ENCODE measurements around the gene LRCOL1.

LRCOL1 gene

GRCh38 chr12:132604151-132604618, 6.2 kb downstream of the LRCOL1 start:
- Histone ChIP-seq H3K9me2 (replicated peaks; ENCODE audit: low read depth, low read length) (no peaks in the 10 kb centered on the region), H2AFZ (ENCODE audit: low read length) (no peak overlapping the region), H4K20me1 (ENCODE audit: insufficient read depth, low read length, poor library complexity, severe bottlenecking) (no peaks in the 10 kb centered on the region), H3K9ac (ENCODE audit: low read depth, low read length, poor library complexity, severe bottlenecking) (no peak overlapping the region), H3K27me3 (ENCODE audit: insufficient read depth, low read length, poor library complexity, severe bottlenecking) (no peaks in the 10 kb centered on the region), H3F3A (ENCODE audit: low read depth) (no peaks in the 10 kb centered on the region), H3K4me2 (ENCODE audit: low read depth, low read length, poor library complexity, severe bottlenecking) (no peak overlapping the region), H3K79me2 (ENCODE audit: insufficient read depth, low read length) (no peaks in the 10 kb centered on the region), H3K4me3 (ENCODE audit: low read length, poor library complexity, severe bottlenecking) (no peak overlapping the region), H3K9me3 (ENCODE audit: insufficient read depth, low read depth, low read length) (no peaks in the 10 kb centered on the region), H3K4me1 (ENCODE audit: insufficient read depth, low read length, poor library complexity, severe bottlenecking) (peaks cover 6% of the 10 kb centered on the region), H3K36me3 (ENCODE audit: insufficient read depth, low read length) (no peaks in the 10 kb centered on the region)
- no peak for TF ChIP-seq CTCF (conservative IDR thresholded peaks at IDR 0.05; ENCODE audit: low read length)
- TF ChIP-seq EZH2phosphoT487 (IDR thresholded peaks at IDR 0.05; ENCODE audit: borderline replicate concordance), result no peak

- Histone ChIP-seq H3K9me3 (ENCODE audit: insufficient read depth, low read depth, low read length) (no peaks in the 10 kb centered on the region), H4K20me1 (ENCODE audit: insufficient read depth, low read length, poor library complexity, severe bottlenecking) (no peaks in the 10 kb centered on the region), H3K79me2 (ENCODE audit: insufficient read depth, low read length) (no peaks in the 10 kb centered on the region), H3K9ac (ENCODE audit: low read depth, low read length, poor library complexity, severe bottlenecking) (no peak overlapping the region), H3K4me2 (ENCODE audit: low read depth, low read length, poor library complexity, severe bottlenecking) (no peak overlapping the region), H3F3A (ENCODE audit: low read depth) (no peaks in the 10 kb centered on the region), H3K4me3 (ENCODE audit: low read length, poor library complexity, severe bottlenecking) (no peak overlapping the region), H3K36me3 (ENCODE audit: insufficient read depth, low read length) (no peaks in the 10 kb centered on the region), H3K27me3 (ENCODE audit: insufficient read depth, low read length, poor library complexity, severe bottlenecking) (no peaks in the 10 kb centered on the region), H2AFZ (ENCODE audit: low read length) (no peak overlapping the region), H3K9me2 (replicated peaks; ENCODE audit: low read depth, low read length) (no peaks in the 10 kb centered on the region), H3K4me1 (ENCODE audit: insufficient read depth, low read length, poor library complexity, severe bottlenecking) (peaks cover 10% of the 10 kb centered on the region)
- TF ChIP-seq CTCF (conservative IDR thresholded peaks at IDR 0.05; ENCODE audit: low read length), result no peak
- no peak for TF ChIP-seq EZH2phosphoT487 (IDR thresholded peaks at IDR 0.05; ENCODE audit: borderline replicate concordance)
Observed at GRCh38 chr12:132603240-132604150, 6.9 kb downstream of the LRCOL1 start.

GRCh38 chr12:132602572-132603239, 7.7 kb downstream of the LRCOL1 start:
- no peaks in the 10 kb centered on the region for H3K9me3 ChIP-seq (ENCODE audit: insufficient read depth, low read depth, low read length)
- H3K4me3 ChIP-seq (ENCODE audit: low read length, poor library complexity, severe bottlenecking), result no peak overlapping the region
- no peak overlapping the region for H2AFZ ChIP-seq (ENCODE audit: low read length)
- H3K36me3 ChIP-seq (ENCODE audit: insufficient read depth, low read length), result no peaks in the 10 kb centered on the region
- TF ChIP-seq EZH2phosphoT487 (IDR thresholded peaks at IDR 0.05; ENCODE audit: borderline replicate concordance) (no peak), CTCF (conservative IDR thresholded peaks at IDR 0.05; ENCODE audit: low read length) (no peak)
- no peaks in the 10 kb centered on the region for H3K9me2 ChIP-seq (replicated peaks; ENCODE audit: low read depth, low read length)
- H3K9ac ChIP-seq (ENCODE audit: low read depth, low read length, poor library complexity, severe bottlenecking), result no peak overlapping the region
- H3K4me2 ChIP-seq (ENCODE audit: low read depth, low read length, poor library complexity, severe bottlenecking), result no peak overlapping the region
- no peaks in the 10 kb centered on the region for H3F3A ChIP-seq (ENCODE audit: low read depth)
- peaks cover 11% of the 10 kb centered on the region for H3K4me1 ChIP-seq (ENCODE audit: insufficient read depth, low read length, poor library complexity, severe bottlenecking)
- H3K79me2 ChIP-seq (ENCODE audit: insufficient read depth, low read length), result no peaks in the 10 kb centered on the region
- no peaks in the 10 kb centered on the region for H4K20me1 ChIP-seq (ENCODE audit: insufficient read depth, low read length, poor library complexity, severe bottlenecking)
- H3K27me3 ChIP-seq (ENCODE audit: insufficient read depth, low read length, poor library complexity, severe bottlenecking), result peaks cover under 1% of the 10 kb centered on the region
